Loucy (cell line): Measurements from ENCODE around the gene BARHL2.

Experiments used
- EZH2phosphoT487 ChIP-seq: fragments of 200-600 bp; IDR thresholded peaks from 2 replicates; pipeline ENCODE4 v1.6.1; 2018; ENCODE audit warnings: antibody characterized with exemption, mild to moderate bottlenecking, moderate library complexity, borderline replicate concordance
- TF ChIP-seq, protein P1 (sequence below): fragments of 200-600 bp; sonication (generic); conservative IDR thresholded peaks from 2 replicates; pipeline ENCODE4 v1.5.1; 2014; ENCODE audit warnings: mild to moderate bottlenecking, antibody characterized with exemption, low read length

DNA sequence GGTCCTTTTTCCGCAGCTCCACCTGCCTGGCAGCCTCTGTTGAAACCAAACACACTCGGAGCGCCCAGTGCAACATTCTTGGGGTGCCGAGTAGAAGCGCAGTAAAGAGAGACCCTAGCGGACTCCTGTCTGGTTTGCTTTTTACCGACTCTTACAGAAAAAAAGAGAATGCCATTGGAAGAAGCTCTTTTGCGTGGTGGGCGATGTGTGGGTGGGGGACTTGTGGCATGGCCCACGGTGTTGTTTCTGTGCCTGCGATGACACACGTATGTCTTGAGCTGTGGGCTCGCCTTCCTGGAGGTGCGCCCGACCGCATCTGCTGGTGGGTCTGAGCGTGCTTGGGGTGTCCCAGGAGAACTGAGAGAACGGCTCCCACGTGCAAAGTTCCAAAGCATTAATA lies 7.3 kb upstream of the BARHL2 start:
- TF ChIP-seq, protein P1, sequence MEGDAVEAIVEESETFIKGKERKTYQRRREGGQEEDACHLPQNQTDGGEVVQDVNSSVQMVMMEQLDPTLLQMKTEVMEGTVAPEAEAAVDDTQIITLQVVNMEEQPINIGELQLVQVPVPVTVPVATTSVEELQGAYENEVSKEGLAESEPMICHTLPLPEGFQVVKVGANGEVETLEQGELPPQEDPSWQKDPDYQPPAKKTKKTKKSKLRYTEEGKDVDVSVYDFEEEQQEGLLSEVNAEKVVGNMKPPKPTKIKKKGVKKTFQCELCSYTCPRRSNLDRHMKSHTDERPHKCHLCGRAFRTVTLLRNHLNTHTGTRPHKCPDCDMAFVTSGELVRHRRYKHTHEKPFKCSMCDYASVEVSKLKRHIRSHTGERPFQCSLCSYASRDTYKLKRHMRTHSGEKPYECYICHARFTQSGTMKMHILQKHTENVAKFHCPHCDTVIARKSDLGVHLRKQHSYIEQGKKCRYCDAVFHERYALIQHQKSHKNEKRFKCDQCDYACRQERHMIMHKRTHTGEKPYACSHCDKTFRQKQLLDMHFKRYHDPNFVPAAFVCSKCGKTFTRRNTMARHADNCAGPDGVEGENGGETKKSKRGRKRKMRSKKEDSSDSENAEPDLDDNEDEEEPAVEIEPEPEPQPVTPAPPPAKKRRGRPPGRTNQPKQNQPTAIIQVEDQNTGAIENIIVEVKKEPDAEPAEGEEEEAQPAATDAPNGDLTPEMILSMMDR: no peak
- TF ChIP-seq EZH2phosphoT487: no peak
